HG03060 (cell line): ENCODE results near the gene ETF1.
"Not testable (repeated sequence)": the region's sequence is repeated elsewhere in the genome, so short reads cannot be mapped to it uniquely, and the experiment has no call there.

Source experiments
- ATAC-seq: cut with Tn5 transposase; IDR thresholded peaks from one replicate; pipeline ENCODE4 v1.9.1; 2021; ENCODE audit warnings: low read depth, moderate number of reproducible peaks; ENCODE audit not compliant: unreplicated experiment

The ETF1 gene

GRCh38 chr5:138533973-138534941 lies 8.8 kb downstream of the ETF1 start:
- ATAC-seq, result no peak

GRCh38 chr5:138529812-138530211 lies 13.2 kb downstream of the ETF1 start:
- no peak for ATAC-seq

DNA sequence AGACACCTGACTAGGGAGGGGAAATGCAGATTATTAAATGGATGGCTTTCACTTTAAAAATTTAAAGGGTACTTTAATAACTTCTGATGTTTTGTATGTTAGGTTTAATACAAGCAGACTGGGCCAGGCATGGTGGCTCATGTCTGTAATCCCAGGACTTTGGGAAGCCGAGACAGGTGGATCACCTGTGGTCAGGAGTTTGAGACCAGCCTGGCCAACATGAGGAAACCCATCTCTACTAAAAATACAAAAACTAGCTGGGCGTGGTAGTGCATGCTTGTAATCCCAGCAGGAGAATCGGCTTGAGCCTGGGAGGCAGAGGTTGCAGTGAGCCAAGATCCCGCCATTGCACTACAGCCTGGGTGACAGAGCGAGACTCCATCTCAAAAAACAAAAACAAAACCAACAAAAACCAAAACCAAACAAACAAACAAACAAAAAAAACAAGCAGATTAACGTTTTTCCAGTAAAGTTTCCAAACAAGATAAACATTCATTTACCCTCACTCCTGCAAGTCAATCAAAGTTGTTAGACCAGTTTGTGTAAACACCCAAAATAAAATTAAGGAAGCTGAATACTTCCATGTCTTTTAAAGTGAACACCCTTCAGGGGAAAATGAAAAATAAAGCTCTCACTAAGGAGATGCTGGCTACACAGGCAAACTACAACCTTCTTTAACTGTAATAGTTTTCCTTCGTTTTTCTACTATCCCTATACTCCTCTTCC lies 14.1 kb downstream of the ETF1 start:
- no peak for ATAC-seq

GRCh38 chr5:138528208-138528607 lies 14.8 kb downstream of the ETF1 start:
- no peak for ATAC-seq

DNA sequence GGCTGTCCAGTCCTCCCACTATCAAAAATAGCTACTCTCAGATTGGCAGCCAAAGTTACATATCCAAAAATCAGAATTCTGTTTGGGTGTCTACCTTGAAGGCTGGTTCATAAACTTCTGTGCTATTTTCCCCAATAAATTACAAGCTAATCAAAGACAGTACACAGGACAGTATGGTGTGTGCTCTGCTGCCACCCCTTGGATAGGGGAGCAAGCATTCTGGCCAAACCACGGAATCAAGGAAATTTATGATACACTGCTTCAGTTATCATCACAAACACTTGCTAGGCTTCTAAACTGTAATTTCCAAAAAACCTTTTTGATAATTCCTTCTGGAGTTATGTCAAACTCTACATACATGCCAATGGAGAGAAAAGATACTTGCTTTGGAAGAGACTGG lies 15.9 kb downstream of the ETF1 start:
- ATAC-seq, result no peak

DNA sequence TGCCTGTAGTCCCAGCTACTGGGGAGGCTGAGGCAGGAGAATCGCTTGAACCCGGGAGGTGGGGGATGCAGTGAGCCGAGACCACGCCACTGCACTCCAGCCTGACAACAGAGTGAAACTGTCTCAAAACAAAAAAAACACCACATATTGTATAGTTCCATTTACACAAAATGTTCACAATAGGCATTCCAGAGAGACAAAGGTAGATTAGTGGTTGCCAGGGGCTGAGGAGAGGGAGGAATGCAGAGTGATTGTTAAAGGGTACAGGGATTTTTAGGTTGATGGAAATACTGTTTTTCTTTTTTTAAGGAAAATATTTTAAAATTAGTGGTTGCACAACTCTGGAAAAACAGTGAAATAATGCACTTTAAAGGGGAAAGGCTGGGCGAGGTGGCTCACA lies 19.6 kb downstream of the ETF1 start:
- no peak for ATAC-seq

GRCh38 chr5:138520971-138521370 lies 22.1 kb downstream of the ETF1 start:
- no peak for ATAC-seq

- ATAC-seq, result no peak
Observed at GRCh38 chr5:138517437-138517836, 25.6 kb downstream of the ETF1 start.

GRCh38 chr5:138515556-138516245 lies 27.3 kb downstream of the ETF1 start:
- no peak for ATAC-seq

DNA sequence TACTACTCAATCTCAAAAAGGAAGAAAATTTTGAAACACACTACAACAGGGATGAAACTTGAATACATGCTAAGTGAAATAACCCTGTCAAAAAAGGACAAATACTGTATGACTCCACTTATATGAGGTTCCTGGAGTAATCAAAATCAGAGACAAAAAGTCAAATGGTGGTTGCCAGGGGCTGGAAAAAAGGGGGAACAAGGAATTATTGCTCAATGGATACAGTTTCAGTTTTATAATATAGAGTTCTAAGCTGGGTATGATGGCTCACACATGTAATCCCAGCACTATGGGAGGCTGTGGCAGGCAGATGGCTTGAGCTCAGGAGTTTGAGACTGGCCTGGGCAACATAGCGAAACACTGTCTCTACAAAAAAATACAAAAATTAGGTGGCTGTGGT lies 29.0 kb downstream of the ETF1 start:
- ATAC-seq, result no peak

- no peak for ATAC-seq
Observed at GRCh38 chr5:138508958-138509357, 34.1 kb downstream of the ETF1 start.

DNA sequence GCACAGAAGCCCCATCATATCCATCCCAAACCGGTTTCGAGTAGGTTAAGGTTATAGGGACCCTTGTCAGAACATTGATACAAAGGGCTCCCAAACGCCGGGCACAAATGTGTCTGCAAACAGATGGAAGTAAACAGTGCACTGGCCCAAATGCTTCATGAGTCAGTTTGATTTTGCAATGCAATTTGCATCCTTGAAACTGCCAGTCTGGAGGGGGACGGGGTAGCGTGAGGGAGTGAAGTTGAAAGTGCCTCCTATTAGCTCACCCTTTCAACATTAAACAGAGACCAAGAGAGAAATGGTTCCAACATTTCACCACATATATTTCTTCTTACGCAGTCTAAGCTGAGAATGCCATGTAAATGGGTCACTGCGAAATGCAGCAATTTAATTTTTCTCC lies 35.6 kb downstream of the ETF1 start:
- not testable (repeated sequence) for ATAC-seq

DNA sequence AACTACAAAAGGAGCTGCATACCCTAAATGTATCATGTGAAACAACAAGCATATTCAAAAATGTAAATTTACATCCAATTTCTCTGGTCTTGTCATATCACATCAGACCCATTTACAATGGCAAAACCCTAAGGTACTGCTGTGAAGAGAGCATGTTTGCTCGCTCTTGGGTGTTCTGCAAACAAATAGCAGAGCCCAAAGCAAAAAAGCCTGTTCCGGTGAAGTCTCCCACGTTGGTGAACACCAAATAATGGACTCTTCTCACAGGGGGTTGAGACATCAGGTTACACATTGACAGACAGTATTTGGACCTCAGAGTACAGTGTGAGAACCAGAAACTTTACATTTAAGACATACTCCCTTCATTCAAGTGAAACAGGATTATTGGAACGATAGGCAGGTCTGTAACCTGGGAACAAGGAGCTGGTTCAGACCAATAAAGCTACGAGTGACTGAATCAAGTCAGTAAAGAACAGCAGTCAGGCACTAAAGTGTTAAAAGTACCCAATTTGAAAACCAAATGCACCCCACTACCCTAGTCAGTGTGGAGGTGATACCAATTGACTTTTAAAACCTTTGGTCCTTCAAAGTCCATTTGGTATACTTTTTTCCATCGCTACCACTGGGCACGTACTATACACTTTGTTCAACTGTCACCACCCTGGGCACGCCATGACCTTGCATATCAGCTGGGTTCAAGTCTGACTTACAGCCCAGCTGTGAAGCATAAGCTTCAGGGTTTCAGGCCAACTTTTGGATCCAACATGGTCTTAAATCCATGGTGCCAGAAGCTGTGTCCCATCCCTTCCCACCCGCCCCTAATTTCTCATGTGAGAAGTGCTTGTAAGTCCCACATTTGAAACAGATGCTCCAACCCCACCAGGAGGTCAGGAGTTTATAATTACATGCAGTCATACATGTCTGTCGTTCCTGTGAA lies 36.4 kb downstream of the ETF1 start:
- no peak for ATAC-seq

- ATAC-seq, result no peak
Observed at GRCh38 chr5:138504799-138505198, 38.2 kb downstream of the ETF1 start.

DNA sequence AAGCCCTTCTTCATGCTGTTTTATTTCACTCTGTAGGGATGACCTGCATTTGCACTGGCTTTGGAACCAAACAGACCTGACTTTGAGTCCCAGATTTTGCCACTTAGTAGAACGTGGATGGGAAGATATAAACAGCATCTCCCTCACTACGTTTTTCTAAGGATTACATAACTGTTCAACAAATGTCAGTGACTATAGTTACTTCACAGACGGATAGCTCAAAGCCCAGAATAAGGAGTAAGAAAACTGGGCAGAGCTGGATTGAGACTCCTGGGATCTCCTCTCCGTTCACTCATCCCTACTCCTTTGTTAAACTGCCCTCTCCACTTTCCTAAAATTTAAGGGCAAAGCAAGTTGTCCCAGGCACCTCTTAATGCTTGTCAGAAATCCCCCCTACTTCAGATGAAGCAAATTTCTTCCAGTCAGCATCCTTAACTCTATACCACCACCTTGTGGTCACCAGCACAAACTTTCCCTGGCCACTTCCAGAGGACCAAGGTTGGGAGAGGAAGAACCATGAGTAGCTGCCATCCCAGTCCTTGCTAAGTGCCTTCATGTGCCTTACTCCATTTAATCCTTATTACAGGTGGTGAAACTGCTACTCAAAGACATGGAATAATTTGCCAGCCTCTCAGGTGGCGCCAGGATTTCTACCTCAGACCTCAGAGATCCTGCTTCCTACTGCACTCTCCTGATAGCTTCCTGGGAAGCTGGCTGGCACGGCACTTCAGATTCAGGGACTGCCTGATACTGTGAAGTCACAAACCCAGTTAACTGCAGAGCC lies 39.4 kb downstream of the ETF1 start:
- ATAC-seq, result no peak

GRCh38 chr5:138502521-138502920 lies 40.5 kb downstream of the ETF1 start:
- no peak for ATAC-seq

- ATAC-seq, result no peak
Observed at GRCh38 chr5:138502121-138502520, 40.9 kb downstream of the ETF1 start.

- ATAC-seq, result no peak
Observed at GRCh38 chr5:138498376-138498775, 44.7 kb downstream of the ETF1 start.

DNA sequence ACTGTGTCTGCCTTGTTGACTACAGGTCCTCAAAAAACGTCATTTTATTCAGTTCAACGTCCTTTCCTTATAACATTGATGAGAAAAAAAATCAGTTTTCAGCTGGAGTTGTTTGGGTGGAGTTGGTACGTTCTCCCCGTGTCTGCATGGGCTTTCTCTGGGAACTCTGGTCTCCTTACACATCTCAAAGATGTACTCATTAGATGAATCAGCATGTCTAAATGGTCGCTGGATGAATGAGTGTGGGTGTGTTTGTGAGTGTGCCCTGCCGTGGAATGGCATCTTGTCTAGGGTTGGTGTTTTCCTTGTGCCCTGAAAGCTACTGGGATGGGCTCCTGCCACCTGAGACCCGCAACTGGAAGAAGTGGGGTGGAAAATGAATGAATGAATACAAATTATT lies 47.7 kb downstream of the ETF1 start:
- no peak for ATAC-seq
